CD4-positive, alpha-beta T cell (primary cell): ENCODE results near the gene DIP2C. TPM values are rescaled to one million over a fixed set of nuclear protein-coding genes. Genes with fewer than 3 reads are reported as not detected.
A peak's percentile ranks its signal among the peaks of the same experiment; 100 is the strongest.

ENCODE experiments used
- ATAC-seq: fragments of 200-7000 bp; cut with Tn5 transposase; one replicate; pipeline ENCODE4 v1.10.0; 2022; ENCODE audit warnings: mild to moderate bottlenecking; ENCODE audit not compliant: poor library complexity
- CTCF ChIA-PET: fragments of 350-600 bp; sonication (Branson Sonifier 250); formaldehyde crosslinking; loops from one replicate; lab custom pipeline; 2021; ENCODE audit warnings: antibody characterized with exemption, inconsistent platforms; lab: Charles Lee
- POLR2A ChIA-PET: fragments of 350-600 bp; sonication (Branson Sonifier 250); formaldehyde crosslinking; loops from one replicate; lab custom pipeline; 2021; ENCODE audit warnings: antibody characterized with exemption, inconsistent platforms; lab: Charles Lee
- DNase-seq, 14 experiments: peaks; one replicate each; pipeline ENCODE4 v3.0.0-alpha.2; 2013 to 2020; ENCODE audit warnings: mixed read lengths in 2 of 14
- H3K27ac ChIP-seq, 2 donors: one replicate each; pipeline versions ENCODE4 v1.5.1 to v1.7.0; 2013; ENCODE audit warnings: low read length in 2 of 2, low read depth in 1 of 2, mild to moderate bottlenecking in 1 of 2
- H3K27me3 ChIP-seq, 2 experiments: 1 replicate in 1 of 2; 2 replicates in 1 of 2; pipeline versions ENCODE4 v1.6.1 to v1.7.0; 2013; ENCODE audit warnings: low read length in 2 of 2, control low read depth in 1 of 2, mild to moderate bottlenecking in 1 of 2, moderate library complexity in 1 of 2; ENCODE audit not compliant: insufficient read depth in 2 of 2, control insufficient read depth in 1 of 2
- H3K36me3 ChIP-seq: one replicate; pipeline ENCODE4 v1.6.1; 2013; ENCODE audit warnings: low read length, control low read depth; ENCODE audit not compliant: insufficient read depth
- H3K4me1 ChIP-seq: one replicate; pipeline ENCODE4 v1.6.1; 2013; ENCODE audit warnings: low read length, control low read depth; ENCODE audit not compliant: insufficient read depth
- H3K4me3 ChIP-seq: one replicate; pipeline ENCODE4 v1.5.1; 2013; ENCODE audit warnings: mild to moderate bottlenecking, low read length, moderate library complexity
- H3K9me3 ChIP-seq, 2 experiments: 1 replicate in 1 of 2; 2 replicates in 1 of 2; pipeline versions ENCODE4 v1.6.1 to v1.7.0; 2013; ENCODE audit warnings: low read length in 2 of 2, mild to moderate bottlenecking in 2 of 2, control low read depth in 1 of 2, moderate library complexity in 1 of 2; ENCODE audit not compliant: control insufficient read depth in 1 of 2, insufficient read depth in 1 of 2
- H3K27ac Mint-ChIP-seq: one replicate; pipeline ENCODE4 v1.8.0; 2020; ENCODE audit warnings: mixed read lengths
- H3K27me3 Mint-ChIP-seq: one replicate; pipeline ENCODE4 v1.8.0; 2021; ENCODE audit warnings: mixed read lengths
- H3K36me3 Mint-ChIP-seq: one replicate; pipeline ENCODE4 v1.8.0; 2021; ENCODE audit warnings: low read depth, mixed read lengths
- H3K4me1 Mint-ChIP-seq: one replicate; pipeline ENCODE4 v1.8.0; 2021; ENCODE audit warnings: low read depth, mixed read lengths
- H3K4me3 Mint-ChIP-seq: one replicate; pipeline ENCODE4 v1.8.0; 2020; ENCODE audit warnings: mild to moderate bottlenecking, mixed read lengths
- H3K9me3 Mint-ChIP-seq: one replicate; pipeline ENCODE4 v1.8.0; 2020; ENCODE audit warnings: mixed read lengths
- CTCF ChIP-seq: fragments of 200-600 bp; IDR thresholded peaks from one replicate; pipeline ENCODE4 v1.8.0; 2022; ENCODE audit warnings: antibody characterized with exemption, mild to moderate bottlenecking
- intact Hi-C, 2 experiments: fragments of 100-400 bp; cut with DNase I in 1 of 2; cut with micrococcal nuclease in 1 of 2; formaldehyde crosslinking; loops; one replicate each; pipeline versions ENCODE4 v1.15.1 to v1.9.0; 2023 to 2025; cut with DNase I, micrococcal nuclease
- polyA plus RNA-seq, 2 donors: library from polyadenylated mRNA; unstranded; fragments of 120-200 nt; gene quantifications; one replicate each; pipeline ENCODE4 v1.2.1, GENCODE V29; 2013
- total RNA-seq, 174 experiments: library from RNA in 2 of 174; stranded (reverse) in 2 of 174; gene quantifications; one replicate each; pipeline ENCODE4 v1.2.3 and lab custom pipeline; 2021 to 2026

The DIP2C gene
- 1 to 10 TPM; 4.1 TPM for total RNA-seq
- 1.6 TPM for polyA plus RNA-seq (2013, experiment 1 of 2)
- polyA plus RNA-seq (2013, experiment 2 of 2): 2.3 TPM
- 0.14 to 39.7 (median 8.8) reads per million in 172 experiments for total RNA-seq (lab: John Stamatoyannopoulos, UW)

GRCh38 chr10:689452-690371 is at the start of gene DIP2C:
TSS of gene DIP2C (minus strand) at chr10:689668. CDS start at chr10:689578, 90 bp downstream.
- H3K4me3 ChIP-seq: no peak within 1 kb of the TSS
- peaks cover 4% of the 10 kb centered on the region for H3K4me1 Mint-ChIP-seq
- peaks cover 0 to 18% of the 10 kb centered on the region in 2 experiments for H3K9me3 ChIP-seq
- H3K27me3 Mint-ChIP-seq: peaks cover 56% of the 10 kb centered on the region
- DNase-seq (no peak), ATAC-seq (no peak)
- peak within 1 kb of the TSS; percentile 40 for H3K4me3 Mint-ChIP-seq
- CTCF ChIA-PET: no interaction called here
- H3K27ac ChIP-seq: no peak within 1 kb of the TSS
- H3K27me3 ChIP-seq: peaks cover 9 to 17% of the 10 kb centered on the region in 2 experiments
- no peaks in the 10 kb centered on the region for H3K36me3 Mint-ChIP-seq
- no peak within 1 kb of the TSS for H3K27ac Mint-ChIP-seq
- POLR2A ChIA-PET: no interaction called here
- peaks cover 4% of the 10 kb centered on the region for H3K4me1 ChIP-seq
- intact Hi-C loops: no loop called here
- no peaks in the 10 kb centered on the region for H3K36me3 ChIP-seq
- TF ChIP-seq CTCF: no peak
- H3K9me3 Mint-ChIP-seq: no peaks in the 10 kb centered on the region

GRCh38 chr10:734481-734880 is 45.0 kb upstream of the DIP2C start:
- Histone ChIP-seq H3K27ac (no peak overlapping the region), H3K4me3 (no peak overlapping the region), H3K36me3 (no peaks in the 10 kb centered on the region), H3K9me3 (peaks cover 0 to 4% of the 10 kb centered on the region in 2 experiments), H3K4me1 (no peaks in the 10 kb centered on the region), H3K27me3 (peaks cover 0 to 4% of the 10 kb centered on the region in 2 experiments)
- Mint-ChIP-seq H3K9me3 (no peaks in the 10 kb centered on the region), H3K27ac (no peak overlapping the region), H3K36me3 (no peaks in the 10 kb centered on the region), H3K27me3 (peaks cover 5% of the 10 kb centered on the region), H3K4me3 (no peak overlapping the region), H3K4me1 (no peaks in the 10 kb centered on the region)
- POLR2A ChIA-PET: no interaction called here
- CTCF ChIA-PET: no interaction called here
- DNase-seq (no peak), ATAC-seq (no peak)
- intact Hi-C loops: no loop called here
- TF ChIP-seq CTCF: no peak

- ChIA-PET POLR2A (no interaction called here), CTCF (no interaction called here)
Observed at GRCh38 chr10:733086-733485, 43.6 kb upstream of the DIP2C start.

More at GRCh38 chr10:733086-733485, 43.6 kb upstream of the DIP2C start:
- H3K27ac Mint-ChIP-seq: no peak overlapping the region
- H3K9me3 Mint-ChIP-seq: no peaks in the 10 kb centered on the region
- Histone ChIP-seq H3K4me1 (no peaks in the 10 kb centered on the region), H3K27ac (no peak overlapping the region), H3K4me3 (no peak overlapping the region), H3K27me3 (peaks cover 0 to 4% of the 10 kb centered on the region in 2 experiments), H3K9me3 (peaks cover 0 to 4% of the 10 kb centered on the region in 2 experiments), H3K36me3 (no peaks in the 10 kb centered on the region)
- ATAC-seq (no peak), DNase-seq (no peak)
- H3K27me3 Mint-ChIP-seq: peaks cover 5% of the 10 kb centered on the region
- H3K36me3 Mint-ChIP-seq: no peaks in the 10 kb centered on the region
- intact Hi-C loops: no loop called here
- no peak for TF ChIP-seq CTCF
- no peaks in the 10 kb centered on the region for H3K4me1 Mint-ChIP-seq
- H3K4me3 Mint-ChIP-seq: no peak overlapping the region
